ENCODE data around the gene C17orf114.

C17orf114 gene

GRCh38 chr17:4822835-4823234 is 20.7 kb upstream of the C17orf114 start:
- DNase-seq, result no peak

- no peak for DNase-seq
Observed at GRCh38 chr17:4818276-4818675, 16.1 kb upstream of the C17orf114 start.

DNA sequence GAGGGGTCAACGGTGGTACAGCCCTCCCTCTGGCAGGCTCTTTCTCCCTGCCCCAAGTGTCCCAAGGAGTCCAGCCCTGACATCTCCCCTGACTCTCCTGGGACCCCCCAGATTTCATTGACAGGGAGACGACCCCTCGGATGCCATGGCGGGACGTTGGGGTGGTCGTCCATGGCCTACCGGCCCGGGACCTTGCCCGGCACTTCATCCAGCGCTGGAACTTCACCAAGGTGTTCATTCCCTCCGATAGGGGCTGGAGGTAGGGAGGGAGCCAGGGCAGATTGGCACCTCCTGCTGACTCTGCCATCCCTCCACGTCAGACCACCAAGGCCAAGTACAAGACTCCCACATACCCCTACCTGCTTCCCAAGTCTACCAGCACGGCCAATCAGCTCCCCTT is 14.7 kb upstream of the C17orf114 start:
- DNase-seq, result no peak

- DNase-seq, result no peak
Observed at GRCh38 chr17:4815043-4815675, 13.0 kb upstream of the C17orf114 start.

DNA sequence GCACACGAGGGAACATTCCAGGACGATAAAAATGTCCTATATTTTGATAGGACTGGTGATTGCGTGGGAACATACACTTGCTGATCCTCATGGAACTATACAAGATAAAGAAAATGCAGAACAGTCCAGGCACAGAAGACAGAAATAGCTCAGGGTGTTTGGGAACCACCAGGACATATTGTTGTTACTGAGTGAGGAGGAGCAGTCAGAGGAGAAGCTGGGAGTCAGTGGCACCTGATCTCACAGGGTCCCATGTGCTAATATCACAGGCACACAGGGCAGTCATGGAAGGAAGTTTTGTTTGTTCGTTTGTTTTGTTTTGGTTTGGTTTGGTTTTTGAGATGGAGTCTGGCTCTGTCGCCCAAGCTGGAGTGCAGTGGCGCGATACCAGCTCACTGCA is 10.6 kb upstream of the C17orf114 start:
- no peak for DNase-seq

GRCh38 chr17:4811471-4811870 is 9.3 kb upstream of the C17orf114 start:
- no peak for DNase-seq

- no peak for DNase-seq
Observed at GRCh38 chr17:4810696-4811290, 8.7 kb upstream of the C17orf114 start.

GRCh38 chr17:4808378-4808767 is 6.2 kb upstream of the C17orf114 start:
- DNase-seq, result no peak

- DNase-seq, result no peak
Observed at GRCh38 chr17:4807605-4808377, 5.7 kb upstream of the C17orf114 start.

GRCh38 chr17:4806777-4807604 is 4.9 kb upstream of the C17orf114 start, which contains the start of gene PLD2:
Gene PLD2, plus strand, starts transcription at chr17:4807152. Its CDS starts 621 bp downstream, at chr17:4807773.
- peak; percentile 41 to 73 for DNase-seq

GRCh38 chr17:4806456-4806776 is 4.3 kb upstream of the C17orf114 start:
- DNase-seq, result no peak

GRCh38 chr17:4800462-4801196 is 1.5 kb downstream of the C17orf114 start:
- no peak for DNase-seq

- peak in 1 of 2 experiments; percentile 39 for DNase-seq
Observed at GRCh38 chr17:4796552-4796920, 5.6 kb downstream of the C17orf114 start.

GRCh38 chr17:4795168-4795567 is 7.0 kb downstream of the C17orf114 start:
- no peak for DNase-seq

- no peak for DNase-seq
Observed at GRCh38 chr17:4790705-4791088, 11.4 kb downstream of the C17orf114 start.

- DNase-seq, result peak; percentile 74 to 91
Observed at GRCh38 chr17:4789951-4790704, 12.0 kb downstream of the C17orf114 start.

DNA sequence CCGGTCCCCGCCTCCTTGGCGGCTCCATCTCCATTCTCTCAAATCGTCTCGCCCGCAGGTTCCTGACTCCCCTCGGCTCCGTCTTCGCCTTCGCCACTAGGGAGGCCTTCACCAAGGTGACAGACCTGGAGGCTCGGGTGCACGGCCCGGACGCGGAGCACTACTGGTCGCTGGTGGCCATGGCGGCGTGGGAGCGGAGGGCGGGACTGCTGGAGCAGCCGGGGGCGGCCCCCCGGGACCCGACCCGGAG is 12.5 kb downstream of the C17orf114 start:
- DNase-seq, result no peak

GRCh38 chr17:4788807-4789700 is 13.1 kb downstream of the C17orf114 start, which contains the start of gene GLTPD2:
Gene GLTPD2, plus strand, starts transcription at chr17:4788964. Its CDS starts 48 bp downstream, at chr17:4789012.
- no peak for DNase-seq

GRCh38 chr17:4788159-4788806 is 13.8 kb downstream of the C17orf114 start:
- no peak for DNase-seq

DNA sequence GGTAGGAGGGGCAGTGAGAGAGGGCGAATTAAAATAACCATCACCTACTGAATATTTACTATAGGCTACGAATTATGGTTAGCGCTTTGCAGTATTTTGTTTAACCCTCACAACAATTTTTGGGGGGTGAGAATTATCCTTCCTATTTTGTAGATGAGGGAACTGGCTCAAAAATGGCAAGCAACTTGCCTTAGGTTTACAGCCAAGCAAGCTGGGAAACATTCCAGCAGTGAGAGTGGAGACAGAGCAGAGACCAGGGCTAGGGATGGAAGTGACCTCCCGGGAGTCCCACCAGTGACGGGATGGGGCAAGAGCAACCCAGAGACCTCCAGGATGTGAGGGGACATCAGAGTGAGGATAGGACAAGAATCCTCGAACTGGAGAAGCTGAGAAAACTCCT is 15.6 kb downstream of the C17orf114 start:
- no peak for DNase-seq

All from SW 1271 (cell line).